Measurements from ENCODE around the gene LIPH.

DNA sequence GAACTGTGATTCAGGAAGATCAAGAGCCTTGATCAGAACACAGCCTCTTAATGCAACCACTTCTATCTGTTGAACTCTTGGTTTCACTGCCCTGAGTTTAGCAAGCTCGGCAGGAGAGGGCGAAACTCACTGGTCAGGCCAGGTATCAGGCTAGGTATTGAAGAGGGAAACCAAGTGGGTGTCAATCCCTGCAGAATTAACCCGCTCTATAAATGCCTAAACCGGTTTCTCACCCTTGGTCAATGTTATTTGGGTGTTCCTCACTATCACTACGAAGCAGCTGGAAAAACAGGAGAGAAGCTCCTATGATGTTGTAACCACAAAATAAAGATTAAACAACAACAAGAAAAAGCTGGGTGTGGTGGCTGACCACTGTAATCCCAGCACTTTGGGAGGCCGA lies 23.9 kb downstream of the LIPH start:
- TF ChIP-seq CTCF (IDR thresholded peaks at IDR 0.05) (no peak), POLR2A (IDR thresholded peaks at IDR 0.05) (no peak)
